ENCODE results near the gene TOGARAM2. TPM values are rescaled to one million over a fixed set of nuclear protein-coding genes. Genes with fewer than 3 reads are reported as not detected.

Gene TOGARAM2
- total RNA-seq, 2 experiments from 2014 or later, result 0.03 TPM; not detected in 1

GRCh38 chr2:29039718-29040480 lies 58.8 kb downstream of the TOGARAM2 start:
- CTCF ChIA-PET (ENCODE audit: unreplicated experiment), result no interaction called here
- no peak overlapping the region for H3K27ac ChIP-seq (ENCODE audit: low read depth, low read length, poor library complexity, severe bottlenecking)
- no peak for DNase-seq (ENCODE audit: low spot score)
- BruUV-seq (replicated peaks), result no TSS peak
- H3K4me2 ChIP-seq (ENCODE audit: low read length), result no peak overlapping the region
- H2AFZ ChIP-seq (ENCODE audit: low read length), result no peak overlapping the region
- no peaks in the 10 kb centered on the region for H3K9me2 ChIP-seq (ENCODE audit: insufficient read depth, low read length)
- POLR2A ChIA-PET, result no interaction called here
- no peaks in the 10 kb centered on the region for H3K9me3 ChIP-seq (ENCODE audit: low read length)
- no peaks in the 10 kb centered on the region for H3K4me1 ChIP-seq (ENCODE audit: insufficient read depth, low read length, poor library complexity, severe bottlenecking)
- intact Hi-C loops (cut with micrococcal nuclease; ENCODE audit: unreplicated experiment), result no loop called here
- no peak for TF ChIP-seq EZH2phosphoT487 (IDR thresholded peaks at IDR 0.05; ENCODE audit: borderline replicate concordance, low read depth, low read length)
- TF ChIP-seq CTCF (conservative IDR thresholded peaks at IDR 0.05; ENCODE audit: low read length), result no peak
- H3K4me3 ChIP-seq (ENCODE audit: low read depth, low read length, poor library complexity, severe bottlenecking), result no peak overlapping the region
- no peaks in the 10 kb centered on the region for H4K20me1 ChIP-seq (ENCODE audit: insufficient read depth, low read length)
- no peaks in the 10 kb centered on the region for H3K79me2 ChIP-seq (ENCODE audit: insufficient read depth, low read depth, low read length)
- no peaks in the 10 kb centered on the region for H3K36me3 ChIP-seq (ENCODE audit: insufficient read depth, low read length)

GRCh38 chr2:29040552-29040951 lies 59.5 kb downstream of the TOGARAM2 start:
- Histone ChIP-seq H3K36me3 (ENCODE audit: insufficient read depth, low read length) (no peaks in the 10 kb centered on the region), H3K4me2 (ENCODE audit: low read length) (no peak overlapping the region), H2AFZ (ENCODE audit: low read length) (no peak overlapping the region), H3K27ac (ENCODE audit: low read depth, low read length, poor library complexity, severe bottlenecking) (no peak overlapping the region), H3K4me3 (ENCODE audit: low read depth, low read length, poor library complexity, severe bottlenecking) (no peak overlapping the region), H3K79me2 (ENCODE audit: insufficient read depth, low read depth, low read length) (no peaks in the 10 kb centered on the region), H3K9me2 (ENCODE audit: insufficient read depth, low read length) (no peaks in the 10 kb centered on the region), H3K9me3 (ENCODE audit: low read length) (no peaks in the 10 kb centered on the region), H3K4me1 (ENCODE audit: insufficient read depth, low read length, poor library complexity, severe bottlenecking) (no peaks in the 10 kb centered on the region), H4K20me1 (ENCODE audit: insufficient read depth, low read length) (no peaks in the 10 kb centered on the region)
- no peak for TF ChIP-seq EZH2phosphoT487 (IDR thresholded peaks at IDR 0.05; ENCODE audit: borderline replicate concordance, low read depth, low read length)
- TF ChIP-seq CTCF (conservative IDR thresholded peaks at IDR 0.05; ENCODE audit: low read length), result no peak
- ChIA-PET CTCF (ENCODE audit: unreplicated experiment) (no interaction called here), POLR2A (no interaction called here)
- no TSS peak for BruUV-seq (replicated peaks)
- no peak for DNase-seq (ENCODE audit: low spot score)
- intact Hi-C loops (cut with micrococcal nuclease; ENCODE audit: unreplicated experiment), result no loop called here

- H3K36me3 ChIP-seq (ENCODE audit: insufficient read depth, low read length), result no peaks in the 10 kb centered on the region
- CTCF ChIA-PET (ENCODE audit: unreplicated experiment), result no interaction called here
- no peaks in the 10 kb centered on the region for H3K4me1 ChIP-seq (ENCODE audit: insufficient read depth, low read length, poor library complexity, severe bottlenecking)
- no peaks in the 10 kb centered on the region for H3K79me2 ChIP-seq (ENCODE audit: insufficient read depth, low read depth, low read length)
- no peak overlapping the region for H3K4me3 ChIP-seq (ENCODE audit: low read depth, low read length, poor library complexity, severe bottlenecking)
- TF ChIP-seq EZH2phosphoT487 (IDR thresholded peaks at IDR 0.05; ENCODE audit: borderline replicate concordance, low read depth, low read length) (no peak), CTCF (conservative IDR thresholded peaks at IDR 0.05; ENCODE audit: low read length) (no peak)
- POLR2A ChIA-PET, result interaction anchor here (0.7 kb wide), 1 partner anchor 1010 kb away, joined by 5 read pairs; no protein-coding TSS in a partner anchor
- H2AFZ ChIP-seq (ENCODE audit: low read length), result no peak overlapping the region
- no peaks in the 10 kb centered on the region for H3K9me3 ChIP-seq (ENCODE audit: low read length)
- H4K20me1 ChIP-seq (ENCODE audit: insufficient read depth, low read length), result no peaks in the 10 kb centered on the region
- no TSS peak for BruUV-seq (replicated peaks)
- no peaks in the 10 kb centered on the region for H3K9me2 ChIP-seq (ENCODE audit: insufficient read depth, low read length)
- intact Hi-C loops (cut with micrococcal nuclease; ENCODE audit: unreplicated experiment), result no loop called here
- H3K4me2 ChIP-seq (ENCODE audit: low read length), result no peak overlapping the region
- H3K27ac ChIP-seq (ENCODE audit: low read depth, low read length, poor library complexity, severe bottlenecking), result no peak overlapping the region
- DNase-seq (ENCODE audit: low spot score), result no peak
These were observed 60.1 kb downstream of the TOGARAM2 start for GRCh38 chr2:29041161-29041660.

Data from OCI-LY7 (cell line).